ENCODE results near the gene H1-8.

H1-8 gene

DNA sequence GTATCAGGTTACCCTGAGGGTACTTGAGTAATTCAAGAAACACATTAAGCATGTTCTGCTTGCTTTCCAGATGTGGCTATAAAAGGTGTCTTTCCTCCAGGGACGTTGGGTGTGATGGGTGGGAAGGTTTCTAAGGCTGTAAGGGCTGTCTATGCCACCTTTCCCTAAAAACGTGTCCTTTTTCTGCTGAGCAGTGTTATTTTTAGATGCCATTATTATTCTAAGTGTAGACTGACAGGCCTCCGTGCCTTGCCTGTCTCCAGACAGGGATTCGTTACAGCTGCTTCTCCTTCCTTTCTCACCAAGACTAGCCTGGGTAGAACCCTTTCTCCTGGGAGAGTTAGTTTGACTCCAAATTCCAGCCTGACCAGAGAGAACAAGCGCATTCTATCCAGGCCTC, 41.3 kb upstream of the H1-8 start:
- TF ChIP-seq, protein P1, sequence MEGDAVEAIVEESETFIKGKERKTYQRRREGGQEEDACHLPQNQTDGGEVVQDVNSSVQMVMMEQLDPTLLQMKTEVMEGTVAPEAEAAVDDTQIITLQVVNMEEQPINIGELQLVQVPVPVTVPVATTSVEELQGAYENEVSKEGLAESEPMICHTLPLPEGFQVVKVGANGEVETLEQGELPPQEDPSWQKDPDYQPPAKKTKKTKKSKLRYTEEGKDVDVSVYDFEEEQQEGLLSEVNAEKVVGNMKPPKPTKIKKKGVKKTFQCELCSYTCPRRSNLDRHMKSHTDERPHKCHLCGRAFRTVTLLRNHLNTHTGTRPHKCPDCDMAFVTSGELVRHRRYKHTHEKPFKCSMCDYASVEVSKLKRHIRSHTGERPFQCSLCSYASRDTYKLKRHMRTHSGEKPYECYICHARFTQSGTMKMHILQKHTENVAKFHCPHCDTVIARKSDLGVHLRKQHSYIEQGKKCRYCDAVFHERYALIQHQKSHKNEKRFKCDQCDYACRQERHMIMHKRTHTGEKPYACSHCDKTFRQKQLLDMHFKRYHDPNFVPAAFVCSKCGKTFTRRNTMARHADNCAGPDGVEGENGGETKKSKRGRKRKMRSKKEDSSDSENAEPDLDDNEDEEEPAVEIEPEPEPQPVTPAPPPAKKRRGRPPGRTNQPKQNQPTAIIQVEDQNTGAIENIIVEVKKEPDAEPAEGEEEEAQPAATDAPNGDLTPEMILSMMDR (IDR thresholded peaks at IDR 0.05; ENCODE audit: unreplicated experiment in 3 of 3), result no peak
- peaks cover 38% of the 10 kb centered on the region for H3K4me1 Mint-ChIP-seq
- no peaks in the 10 kb centered on the region for H3K9me3 Mint-ChIP-seq
- H3K36me3 Mint-ChIP-seq (ENCODE audit: low read depth), result peaks cover 46% of the 10 kb centered on the region
- no peaks in the 10 kb centered on the region for H3K27me3 Mint-ChIP-seq (ENCODE audit: low read depth)
- no peak overlapping the region for H3K4me3 Mint-ChIP-seq
- H3K27ac Mint-ChIP-seq, result peak overlapping the region in 1 of 3 experiments; percentile 35

DNA sequence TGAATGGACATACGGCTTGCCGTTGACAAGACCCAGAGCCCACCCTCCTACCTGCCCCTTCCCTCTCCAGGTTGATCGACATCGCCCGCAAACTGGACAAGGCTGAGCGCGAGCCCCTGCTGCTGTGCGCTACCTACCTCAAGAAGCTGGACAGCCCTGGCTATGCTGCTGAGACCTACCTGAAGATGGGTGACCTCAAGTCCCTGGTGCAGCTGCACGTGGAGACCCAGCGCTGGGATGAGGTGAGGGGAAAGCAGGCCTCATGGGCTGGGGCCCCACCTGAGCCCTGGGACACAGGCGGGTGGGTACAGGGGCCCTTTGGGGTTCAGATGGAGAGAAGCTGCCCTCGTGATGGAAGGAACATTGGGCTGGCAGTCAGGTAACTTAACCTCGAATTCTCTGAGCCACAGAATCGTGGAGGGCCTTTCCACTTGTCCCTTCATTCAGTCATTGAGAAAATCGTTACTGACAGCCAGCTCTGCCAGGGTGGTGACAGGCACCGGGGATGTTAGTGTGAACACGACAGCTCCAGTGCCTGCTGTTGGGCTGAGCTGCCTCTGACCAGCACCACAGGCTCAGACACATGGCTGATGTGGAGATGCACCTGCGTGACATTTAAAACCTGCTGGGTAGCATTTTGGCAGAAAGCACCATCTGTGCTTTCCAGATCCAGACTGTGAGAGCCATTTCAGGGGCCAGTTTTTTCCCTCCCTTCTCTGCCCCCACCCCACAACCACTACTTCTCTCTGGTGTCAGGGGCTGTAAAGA, 40.1 kb upstream of the H1-8 start:
- no peak overlapping the region for H3K27ac Mint-ChIP-seq
- H3K9me3 Mint-ChIP-seq, result no peaks in the 10 kb centered on the region
- TF ChIP-seq, protein P1 (IDR thresholded peaks at IDR 0.05; ENCODE audit: unreplicated experiment in 3 of 3), result no peak
- H3K27me3 Mint-ChIP-seq (ENCODE audit: low read depth), result no peaks in the 10 kb centered on the region
- H3K4me3 Mint-ChIP-seq, result no peak overlapping the region
- H3K4me1 Mint-ChIP-seq, result peaks cover 42% of the 10 kb centered on the region
- H3K36me3 Mint-ChIP-seq (ENCODE audit: low read depth), result peaks cover 45% of the 10 kb centered on the region

DNA sequence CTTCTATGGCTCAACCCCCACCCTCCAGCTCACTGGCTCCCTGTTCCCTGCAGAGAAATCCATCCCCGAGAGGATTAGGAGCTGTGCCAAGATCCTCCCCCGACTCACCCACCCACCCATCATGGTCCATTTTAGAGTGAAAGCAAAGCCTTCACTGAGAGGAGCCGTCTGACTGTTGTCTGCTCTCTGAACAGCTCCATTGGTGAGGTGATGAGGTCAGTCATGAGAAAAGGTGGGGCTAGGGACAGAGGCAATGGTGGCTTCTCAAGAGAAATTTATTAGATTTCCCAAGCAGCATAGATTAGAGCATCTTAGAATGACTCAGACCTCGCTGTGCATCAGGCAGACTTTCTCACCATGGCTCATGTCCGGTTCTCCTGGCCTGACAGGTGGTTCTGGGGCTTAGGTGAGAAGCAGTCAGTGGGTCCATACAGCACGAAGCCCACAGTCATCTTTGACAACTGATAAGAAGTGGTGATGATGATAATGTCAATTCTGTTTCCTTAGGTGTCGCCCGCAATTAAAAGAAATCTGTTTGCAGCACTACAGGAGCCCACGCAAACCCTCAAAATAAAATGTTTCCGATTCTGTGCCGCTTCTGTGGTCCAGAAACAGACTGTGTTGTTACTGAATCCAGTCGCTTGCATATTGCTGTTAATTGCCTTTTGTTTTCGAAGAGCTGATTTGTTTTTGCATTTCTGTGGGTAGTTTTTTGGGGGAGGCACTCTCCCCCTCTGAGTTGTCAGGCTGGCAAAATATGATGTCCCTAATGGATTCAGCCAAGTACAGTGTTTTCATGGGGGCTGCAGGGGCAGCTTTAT, 39.3 kb upstream of the H1-8 start:
- H3K9me3 Mint-ChIP-seq, result no peaks in the 10 kb centered on the region
- H3K27ac Mint-ChIP-seq, result no peak overlapping the region
- TF ChIP-seq, protein P1 (IDR thresholded peaks at IDR 0.05; ENCODE audit: unreplicated experiment in 3 of 3), result no peak
- peaks cover 48% of the 10 kb centered on the region for H3K36me3 Mint-ChIP-seq (ENCODE audit: low read depth)
- H3K4me1 Mint-ChIP-seq, result peaks cover 41% of the 10 kb centered on the region
- no peak overlapping the region for H3K4me3 Mint-ChIP-seq
- H3K27me3 Mint-ChIP-seq (ENCODE audit: low read depth), result no peaks in the 10 kb centered on the region

DNA sequence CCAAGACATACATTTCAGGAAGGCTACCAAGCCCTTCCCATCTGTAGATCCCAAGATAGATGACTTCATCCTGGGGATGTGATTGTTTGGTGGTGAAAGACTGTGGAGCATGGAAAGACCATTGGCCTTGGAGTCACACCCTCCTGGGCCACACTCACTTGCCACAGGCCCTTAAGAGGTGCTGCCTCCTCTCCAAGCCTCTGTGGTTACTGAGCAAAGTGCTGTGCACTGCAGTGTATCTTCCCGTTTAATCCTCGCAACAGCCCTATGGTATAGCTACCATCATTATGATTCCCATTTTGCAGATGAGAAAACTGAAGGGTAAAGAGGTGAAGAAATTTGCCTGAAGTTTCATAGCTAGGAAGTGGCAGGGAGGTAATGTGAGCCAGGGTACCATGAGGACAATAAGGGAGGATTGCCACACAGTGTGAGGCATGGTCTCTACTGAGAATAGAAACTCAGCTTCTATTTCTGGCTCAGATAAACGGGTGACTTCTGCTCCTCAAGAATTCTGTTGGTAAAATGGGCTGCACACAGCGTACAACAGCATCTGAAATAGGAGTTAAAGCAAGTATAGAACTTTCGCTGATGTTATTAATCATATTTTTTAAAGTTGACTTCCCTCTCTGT, 38.4 kb upstream of the H1-8 start:
- H3K27me3 Mint-ChIP-seq (ENCODE audit: low read depth), result no peaks in the 10 kb centered on the region
- no peak overlapping the region for H3K27ac Mint-ChIP-seq
- H3K4me3 Mint-ChIP-seq, result no peak overlapping the region
- peaks cover 54% of the 10 kb centered on the region for H3K36me3 Mint-ChIP-seq (ENCODE audit: low read depth)
- H3K4me1 Mint-ChIP-seq, result peaks cover 41% of the 10 kb centered on the region
- TF ChIP-seq, protein P1 (IDR thresholded peaks at IDR 0.05; ENCODE audit: unreplicated experiment in 3 of 3), result no peak
- H3K9me3 Mint-ChIP-seq, result no peaks in the 10 kb centered on the region

DNA sequence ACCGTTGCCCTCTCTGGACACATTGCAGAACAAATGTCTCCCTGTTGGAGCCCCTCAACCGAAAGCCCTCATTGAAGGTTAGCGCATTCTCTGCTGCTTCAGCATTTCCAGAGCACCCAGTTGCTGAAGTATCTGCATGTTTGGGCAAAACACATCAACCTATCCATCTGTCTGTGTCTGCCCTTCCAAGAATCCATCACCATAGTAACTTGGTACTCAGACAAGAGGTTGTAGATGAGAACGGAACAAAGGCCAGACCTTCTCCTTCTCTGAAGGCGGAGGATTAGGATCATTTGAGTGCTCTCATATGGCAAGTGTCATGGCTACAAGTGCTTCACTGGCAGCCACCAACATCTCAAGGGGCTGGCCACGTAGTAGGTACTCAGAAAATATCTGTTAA, 37.6 kb upstream of the H1-8 start:
- TF ChIP-seq, protein P1 (IDR thresholded peaks at IDR 0.05; ENCODE audit: unreplicated experiment in 3 of 3), result no peak
- Mint-ChIP-seq H3K36me3 (ENCODE audit: low read depth) (peaks cover 56% of the 10 kb centered on the region), H3K27me3 (ENCODE audit: low read depth) (no peaks in the 10 kb centered on the region), H3K4me1 (peaks cover 41% of the 10 kb centered on the region), H3K4me3 (no peak overlapping the region), H3K9me3 (no peaks in the 10 kb centered on the region), H3K27ac (no peak overlapping the region)

All from nephron (organoid).